GM12878 (cell line): ENCODE data around the gene B3GNT2. TPM values are rescaled to one million over a fixed set of nuclear protein-coding genes. Genes with fewer than 3 reads are reported as not detected.

Source experiments
- ATAC-seq: fragments of 200-7000 bp; cut with Tn5 transposase; 3 replicates; pipeline ENCODE4 v1.9.1; 2020; ENCODE audit warnings: mild to moderate bottlenecking, moderate library complexity
- BruUV-seq: library from RNA; stranded (reverse); fragments of 400-500 nt; replicated peaks from 2 replicates; lab custom pipeline; 2021; lab: Mats Ljungman, UMichigan
- CTCF ChIA-PET: fragments of 300-600 bp; sonication (Branson Sonifier 250); formaldehyde crosslinking; extraction: SDS; loops from one replicate; lab custom pipeline; 2021; ENCODE audit warnings: inconsistent platforms; lab: Yijun Ruan, JAX
- POLR2A ChIA-PET: fragments of 350-600 bp; formaldehyde crosslinking; extraction: SDS; loops from one replicate; lab custom pipeline; 2021; ENCODE audit warnings: inconsistent platforms; lab: Charles Lee
- RAD21 ChIA-PET: fragments of 300-600 bp; sonication (Branson Sonifier 250); formaldehyde crosslinking; loops from one replicate; lab custom pipeline; 2023; ENCODE audit warnings: antibody characterized with exemption; ENCODE audit not compliant: unreplicated experiment; lab: Charles Lee
- SMC1A ChIA-PET: fragments of 300-600 bp; sonication (Branson Sonifier 250); formaldehyde crosslinking; loops from one replicate; lab custom pipeline; 2023; ENCODE audit not compliant: unreplicated experiment, uncharacterized antibody; lab: Charles Lee
- DNase-seq: peaks from one replicate; pipeline ENCODE4 v3.0.0-alpha.2; 2011; ENCODE audit warnings: low read depth, low spot score
- FAIRE-seq: peaks from 3 replicates; lab custom pipeline; 2011; peaks lifted over from hg19 to GRCh38; lab: Jason Lieb, UNC
- H2AFZ ChIP-seq: 2 replicates; pipeline ENCODE4 v1.6.0; 2011; ENCODE audit warnings: low read depth, low read length, control low read depth; ENCODE audit not compliant: control insufficient read depth
- H3K27ac ChIP-seq: 2 replicates; pipeline ENCODE4 v1.5.1; 2011; ENCODE audit warnings: control low read depth; ENCODE audit not compliant: control insufficient read depth, insufficient read depth
- H3K27me3 ChIP-seq, 2 experiments: replicated peaks in 1 of 2; 2 replicates each; pipeline versions ENCODE4 v1.6.0 to v1.6.1; 2011; ENCODE audit warnings: low read length in 1 of 2; ENCODE audit not compliant: control insufficient read depth in 2 of 2, insufficient read depth in 2 of 2
- H3K36me3 ChIP-seq, 2 experiments: 2 replicates each; pipeline ENCODE4 v1.5.1; 2011; ENCODE audit warnings: low read length in 1 of 2; ENCODE audit not compliant: control insufficient read depth in 2 of 2, insufficient read depth in 2 of 2
- H3K4me1 ChIP-seq: 2 replicates; pipeline ENCODE4 v1.6.1; 2011; ENCODE audit warnings: mild to moderate bottlenecking, low read length, moderate library complexity, mixed read lengths; ENCODE audit not compliant: control insufficient read depth, insufficient read depth
- H3K4me2 ChIP-seq: 2 replicates; pipeline ENCODE4 v1.6.0; 2011; ENCODE audit warnings: control low read depth; ENCODE audit not compliant: control insufficient read depth, insufficient read depth
- H3K4me3 ChIP-seq: fragments of 200-600 bp; sonication (generic); 2 replicates; pipeline ENCODE4 v1.5.1; 2016
- H3K79me2 ChIP-seq: 2 replicates; pipeline ENCODE4 v1.6.0; 2011; ENCODE audit warnings: low read length; ENCODE audit not compliant: control insufficient read depth, insufficient read depth
- H3K9ac ChIP-seq: 2 replicates; pipeline ENCODE4 v1.8.0; 2011; ENCODE audit warnings: low read length, control low read depth, mixed read lengths; ENCODE audit not compliant: control insufficient read depth, insufficient read depth
- H3K9me3 ChIP-seq: replicated peaks from 3 replicates; pipeline ENCODE4 v1.5.1; 2011; ENCODE audit warnings: mild to moderate bottlenecking, low read length; ENCODE audit not compliant: control insufficient read depth, insufficient read depth
- H4K20me1 ChIP-seq: 2 replicates; pipeline ENCODE4 v1.6.0; 2011; ENCODE audit not compliant: control insufficient read depth, insufficient read depth
- BRCA1 ChIP-seq: IDR thresholded peaks from 2 replicates; pipeline ENCODE4 v1.6.1; 2011; ENCODE audit warnings: low read depth, low read length, improper control_type of control experiment
- CREB1 ChIP-seq: IDR thresholded peaks from 2 replicates; pipeline ENCODE4 v1.6.1; 2012; ENCODE audit warnings: low read depth, mild to moderate bottlenecking, inconsistent platforms
- JUNB ChIP-seq: IDR thresholded peaks from 2 replicates; pipeline ENCODE4 v1.6.1; 2016; ENCODE audit warnings: antibody characterized with exemption, mild to moderate bottlenecking
- NR2F1 ChIP-seq: fragments of 450-650 bp; conservative IDR thresholded peaks from 2 replicates; pipeline ENCODE4 v1.6.1; 2017; ENCODE audit warnings: mild to moderate bottlenecking
- RAD21 ChIP-seq: IDR thresholded peaks from 2 replicates; pipeline ENCODE4 v1.6.1; 2011; ENCODE audit warnings: mild to moderate bottlenecking, low read depth, low read length, moderate library complexity; ENCODE audit not compliant: insufficient read depth
- RAD51 ChIP-seq: fragments of 450-650 bp; IDR thresholded peaks from 2 replicates; pipeline ENCODE4 v1.6.1; 2016; ENCODE audit warnings: moderate library complexity, mild to moderate bottlenecking, inconsistent platforms
- RB1 ChIP-seq: fragments of 450-650 bp; formaldehyde crosslinking; IDR thresholded peaks from 2 replicates; pipeline ENCODE4 v1.6.1; 2017; ENCODE audit warnings: mild to moderate bottlenecking, borderline replicate concordance
- RUNX3 ChIP-seq: IDR thresholded peaks from 2 replicates; pipeline ENCODE4 v1.6.1; 2012; ENCODE audit warnings: low read length, inconsistent platforms
- SMARCA5 ChIP-seq: fragments of 450-650 bp; IDR thresholded peaks from 2 replicates; pipeline ENCODE4 v1.6.1; 2017; ENCODE audit warnings: mild to moderate bottlenecking
- WRNIP1 ChIP-seq: IDR thresholded peaks from 2 replicates; pipeline ENCODE4 v1.6.1; 2011; ENCODE audit warnings: low read depth, low read length, improper control_type of control experiment, borderline replicate concordance
- ZNF217 ChIP-seq: fragments of 450-650 bp; IDR thresholded peaks from 2 replicates; pipeline ENCODE4 v1.6.1; 2017; ENCODE audit warnings: antibody characterized with exemption, mild to moderate bottlenecking
- ZSCAN29 ChIP-seq: fragments of 450-650 bp; IDR thresholded peaks from 2 replicates; pipeline ENCODE4 v1.6.1; 2017; ENCODE audit warnings: mild to moderate bottlenecking, moderate library complexity
- WGBS: methylation state at CpG from one replicate; pipeline ENCODE4 v1.1.6; 2016; ENCODE audit warnings: low lambda C conversion rate; ENCODE audit not compliant: insufficient replicate concordance, insufficient coverage; ENCODE audit errors: missing lambda C conversion rate; 5-methylcytosine and 5-hydroxymethylcytosine counted together
- in situ Hi-C: fragments of 300-500 bp; cut with MboI; formaldehyde crosslinking; loops from 9 replicates; pipeline ENCODE4 v1.14.3; 2018; ENCODE audit warnings: mixed read lengths
- intact Hi-C: fragments of 100-400 bp; cut with micrococcal nuclease; formaldehyde crosslinking; loops from one replicate; pipeline ENCODE4 v1.14.2; 2022; ENCODE audit not compliant: unreplicated experiment
- polyA plus RNA-seq, 11 experiments: library from polyadenylated mRNA; depleted of rRNA in 4 of 11; unstranded in 6 of 11; stranded (reverse) in 5 of 11; fragments of >200 nt; fragmentation: Nextera tagmentation in 4 of 11; fragmentation: Illumina TruSeq in 1 of 11; extraction: Ambion mirVana in 4 of 11; extraction: Trizol in 1 of 11; gene quantifications; 1 replicate in 1 of 11; 2 replicates in 10 of 11; pipeline versions ENCODE4 v1.2.1 to v1.2.3, GENCODE V29; 2011 to 2016; ENCODE audit warnings: inconsistent platforms in 2 of 11, missing spikeins in 2 of 11, low read depth in 1 of 11
- total RNA-seq, 4 experiments: library from RNA; depleted of rRNA in 3 of 4; stranded (reverse); fragments of >200 nt in 3 of 4; fragmentation: Illumina TruSeq in 1 of 4; extraction: Trizol in 1 of 4; gene quantifications; 2 replicates each; pipeline versions ENCODE4 v1.2.1 to v1.2.3, GENCODE V29; 2013 to 2021
- TF ChIP-seq, protein P1 (sequence below): fragments of 450-650 bp; formaldehyde crosslinking; IDR thresholded peaks from 2 replicates; pipeline ENCODE4 v1.4.0; 2020; ENCODE audit warnings: mild to moderate bottlenecking, moderate library complexity
- TF ChIP-seq, protein P2 (sequence below): fragments of 450-650 bp; formaldehyde crosslinking; IDR thresholded peaks from 2 replicates; pipeline ENCODE4 v1.4.0; 2022; ENCODE audit warnings: mild to moderate bottlenecking, moderate library complexity
- TF ChIP-seq, protein P3 (sequence below): fragments of 450-650 bp; IDR thresholded peaks from 2 replicates; pipeline ENCODE4 v1.6.1; 2017; ENCODE audit warnings: low read depth, mild to moderate bottlenecking, moderate library complexity

B3GNT2 gene
- total and polyA plus RNA-seq, 10 of the 15 experiments (the other 5 are each of a cell fraction or from before 2014, with no cell fraction given): 19.7 to 103 (median 76.3) TPM

DNA sequence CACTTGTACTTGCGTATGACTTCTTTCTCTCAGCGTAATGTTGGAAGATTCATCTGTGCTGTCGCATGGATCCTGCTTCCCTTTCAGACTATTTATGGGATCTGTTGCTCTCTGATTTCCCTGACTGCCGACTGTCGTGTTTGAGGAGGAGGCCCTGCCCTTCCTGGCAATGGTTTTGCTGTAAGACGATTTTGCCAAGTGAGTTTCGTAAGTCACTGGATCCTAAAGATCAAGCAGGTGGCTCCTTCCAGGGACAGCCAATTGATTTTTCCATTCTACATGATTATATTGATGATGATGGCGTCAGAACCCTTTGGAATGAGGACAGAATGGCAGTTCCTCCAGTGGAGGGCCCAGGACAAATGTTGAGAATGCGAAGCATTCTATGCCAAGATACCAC, 8.7 kb upstream of the B3GNT2 start:
- no peaks in the 10 kb centered on the region for H3K79me2 ChIP-seq
- no peak for FAIRE-seq
- CTCF ChIA-PET: no interaction called here
- SMC1A ChIA-PET: no interaction called here
- no peak overlapping the region for H3K4me3 ChIP-seq
- H2AFZ ChIP-seq: no peak overlapping the region
- DNase-seq: no peak
- ATAC-seq: no peak
- H3K36me3 ChIP-seq: no peaks in the 10 kb centered on the region
- no peaks in the 10 kb centered on the region; the same call in 1 of the 2 replicates for H3K4me1 ChIP-seq
- RAD21 ChIA-PET: no interaction called here
- no peak for TF ChIP-seq NR2F1
- no peak for TF ChIP-seq ZSCAN29
- no peak for TF ChIP-seq BRCA1
- no peak for TF ChIP-seq RAD21
- TF ChIP-seq JUNB: no peak
- TF ChIP-seq, protein P1, sequence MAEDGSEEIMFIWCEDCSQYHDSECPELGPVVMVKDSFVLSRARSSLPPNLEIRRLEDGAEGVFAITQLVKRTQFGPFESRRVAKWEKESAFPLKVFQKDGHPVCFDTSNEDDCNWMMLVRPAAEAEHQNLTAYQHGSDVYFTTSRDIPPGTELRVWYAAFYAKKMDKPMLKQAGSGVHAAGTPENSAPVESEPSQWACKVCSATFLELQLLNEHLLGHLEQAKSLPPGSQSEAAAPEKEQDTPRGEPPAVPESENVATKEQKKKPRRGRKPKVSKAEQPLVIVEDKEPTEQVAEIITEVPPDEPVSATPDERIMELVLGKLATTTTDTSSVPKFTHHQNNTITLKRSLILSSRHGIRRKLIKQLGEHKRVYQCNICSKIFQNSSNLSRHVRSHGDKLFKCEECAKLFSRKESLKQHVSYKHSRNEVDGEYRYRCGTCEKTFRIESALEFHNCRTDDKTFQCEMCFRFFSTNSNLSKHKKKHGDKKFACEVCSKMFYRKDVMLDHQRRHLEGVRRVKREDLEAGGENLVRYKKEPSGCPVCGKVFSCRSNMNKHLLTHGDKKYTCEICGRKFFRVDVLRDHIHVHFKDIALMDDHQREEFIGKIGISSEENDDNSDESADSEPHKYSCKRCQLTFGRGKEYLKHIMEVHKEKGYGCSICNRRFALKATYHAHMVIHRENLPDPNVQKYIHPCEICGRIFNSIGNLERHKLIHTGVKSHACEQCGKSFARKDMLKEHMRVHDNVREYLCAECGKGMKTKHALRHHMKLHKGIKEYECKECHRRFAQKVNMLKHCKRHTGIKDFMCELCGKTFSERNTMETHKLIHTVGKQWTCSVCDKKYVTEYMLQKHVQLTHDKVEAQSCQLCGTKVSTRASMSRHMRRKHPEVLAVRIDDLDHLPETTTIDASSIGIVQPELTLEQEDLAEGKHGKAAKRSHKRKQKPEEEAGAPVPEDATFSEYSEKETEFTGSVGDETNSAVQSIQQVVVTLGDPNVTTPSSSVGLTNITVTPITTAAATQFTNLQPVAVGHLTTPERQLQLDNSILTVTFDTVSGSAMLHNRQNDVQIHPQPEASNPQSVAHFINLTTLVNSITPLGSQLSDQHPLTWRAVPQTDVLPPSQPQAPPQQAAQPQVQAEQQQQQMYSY (CRISPR knock-in tag): no peak
- TF ChIP-seq, protein P2, sequence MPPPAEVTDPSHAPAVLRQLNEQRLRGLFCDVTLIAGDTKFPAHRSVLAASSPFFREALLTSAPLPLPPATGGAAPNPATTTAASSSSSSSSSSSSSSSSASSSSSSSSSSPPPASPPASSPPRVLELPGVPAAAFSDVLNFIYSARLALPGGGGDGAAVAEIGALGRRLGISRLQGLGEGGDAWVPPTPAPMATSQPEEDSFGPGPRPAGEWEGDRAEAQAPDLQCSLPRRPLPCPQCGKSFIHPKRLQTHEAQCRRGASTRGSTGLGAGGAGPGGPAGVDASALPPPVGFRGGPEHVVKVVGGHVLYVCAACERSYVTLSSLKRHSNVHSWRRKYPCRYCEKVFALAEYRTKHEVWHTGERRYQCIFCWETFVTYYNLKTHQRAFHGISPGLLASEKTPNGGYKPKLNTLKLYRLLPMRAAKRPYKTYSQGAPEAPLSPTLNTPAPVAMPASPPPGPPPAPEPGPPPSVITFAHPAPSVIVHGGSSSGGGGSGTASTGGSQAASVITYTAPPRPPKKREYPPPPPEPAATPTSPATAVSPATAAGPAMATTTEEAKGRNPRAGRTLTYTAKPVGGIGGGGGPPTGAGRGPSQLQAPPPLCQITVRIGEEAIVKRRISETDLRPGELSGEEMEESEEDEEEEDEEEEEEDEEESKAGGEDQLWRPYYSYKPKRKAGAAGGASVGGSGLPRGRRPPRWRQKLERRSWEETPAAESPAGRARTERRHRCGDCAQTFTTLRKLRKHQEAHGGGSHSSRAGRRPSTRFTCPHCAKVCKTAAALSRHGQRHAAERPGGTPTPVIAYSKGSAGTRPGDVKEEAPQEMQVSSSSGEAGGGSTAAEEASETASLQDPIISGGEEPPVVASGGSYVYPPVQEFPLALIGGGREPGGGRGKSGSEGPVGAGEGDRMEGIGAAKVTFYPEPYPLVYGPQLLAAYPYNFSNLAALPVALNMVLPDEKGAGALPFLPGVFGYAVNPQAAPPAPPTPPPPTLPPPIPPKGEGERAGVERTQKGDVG (CRISPR knock-in tag): no peak
- no peak for TF ChIP-seq RAD51
- TF ChIP-seq, protein P3, sequence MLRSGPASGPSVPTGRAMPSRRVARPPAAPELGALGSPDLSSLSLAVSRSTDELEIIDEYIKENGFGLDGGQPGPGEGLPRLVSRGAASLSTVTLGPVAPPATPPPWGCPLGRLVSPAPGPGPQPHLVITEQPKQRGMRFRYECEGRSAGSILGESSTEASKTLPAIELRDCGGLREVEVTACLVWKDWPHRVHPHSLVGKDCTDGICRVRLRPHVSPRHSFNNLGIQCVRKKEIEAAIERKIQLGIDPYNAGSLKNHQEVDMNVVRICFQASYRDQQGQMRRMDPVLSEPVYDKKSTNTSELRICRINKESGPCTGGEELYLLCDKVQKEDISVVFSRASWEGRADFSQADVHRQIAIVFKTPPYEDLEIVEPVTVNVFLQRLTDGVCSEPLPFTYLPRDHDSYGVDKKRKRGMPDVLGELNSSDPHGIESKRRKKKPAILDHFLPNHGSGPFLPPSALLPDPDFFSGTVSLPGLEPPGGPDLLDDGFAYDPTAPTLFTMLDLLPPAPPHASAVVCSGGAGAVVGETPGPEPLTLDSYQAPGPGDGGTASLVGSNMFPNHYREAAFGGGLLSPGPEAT: no peak
- no peak for TF ChIP-seq CREB1
- TF ChIP-seq SMARCA5: no peak
- no peak for TF ChIP-seq ZNF217
- TF ChIP-seq RB1: no peak
- TF ChIP-seq RUNX3: no peak
- TF ChIP-seq WRNIP1: no peak
- TF ChIP-seq, all 136 proteins: peak for 0
- POLR2A ChIA-PET: no interaction called here
- BruUV-seq: no TSS peak
- intact Hi-C loops: no loop called here
- Histone ChIP-seq H3K9ac (no peak overlapping the region), H3K4me2 (no peak overlapping the region), H3K27ac (no peak overlapping the region), H3K27me3 (no peaks in the 10 kb centered on the region), H4K20me1 (no peaks in the 10 kb centered on the region), H3K9me3 (no peaks in the 10 kb centered on the region)
- in situ Hi-C loops: no loop called here
- 88% methylated on average over 9 of the region's 9 CpGs for WGBS
